Activated CD4-positive, alpha-beta T cell treated with anti-CD3 and anti-CD28 coated beads, Interleukin-2, amount 50 U/mL, for 24 hours (primary cell): ENCODE measurements around the gene AUTS2.

Experiments used
- DNase-seq, 2 donors: peaks; one replicate each; pipeline ENCODE4 v3.0.0-alpha.2; 2020; ENCODE audit warnings: low read depth in 1 of 2, low spot score in 1 of 2

Gene AUTS2

DNA sequence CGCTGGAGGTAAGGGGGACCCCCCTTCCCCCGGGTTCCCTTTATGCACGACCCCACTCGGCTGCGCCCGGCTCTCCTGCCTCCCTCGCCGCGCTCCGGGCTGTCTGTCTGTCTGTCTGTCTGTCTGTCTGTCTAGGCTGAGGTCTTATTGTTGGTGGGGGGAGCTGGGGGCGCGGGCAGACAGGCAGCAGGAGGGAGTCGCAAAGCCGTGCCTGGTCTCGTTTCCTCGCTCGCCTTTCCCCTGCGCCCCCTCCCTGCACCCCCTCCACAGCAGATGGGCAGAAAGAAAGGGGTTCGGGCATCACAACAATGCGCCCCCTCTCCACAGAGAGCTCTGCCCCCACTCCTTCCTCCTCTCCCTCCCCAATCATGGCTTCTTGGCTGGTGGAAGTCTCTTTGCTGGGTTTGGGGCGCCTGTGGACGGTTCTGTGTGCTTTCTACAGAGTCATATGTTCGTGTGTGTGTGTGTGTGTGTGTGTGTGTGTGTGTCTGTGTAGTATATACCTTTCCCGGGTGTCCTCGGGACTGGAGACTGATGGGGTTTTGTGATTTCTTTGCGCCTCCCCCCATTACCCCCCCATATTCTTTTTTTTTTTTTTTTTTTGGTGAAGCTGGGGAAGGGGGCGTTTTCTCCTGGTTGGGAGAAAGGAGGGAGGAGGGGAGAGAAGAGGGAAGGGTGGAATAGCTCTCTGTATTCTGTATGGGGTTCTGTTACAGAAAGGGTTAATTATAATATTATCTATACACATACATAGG, 1.9 kb downstream of the AUTS2 start:
- DNase-seq: no peak

DNA sequence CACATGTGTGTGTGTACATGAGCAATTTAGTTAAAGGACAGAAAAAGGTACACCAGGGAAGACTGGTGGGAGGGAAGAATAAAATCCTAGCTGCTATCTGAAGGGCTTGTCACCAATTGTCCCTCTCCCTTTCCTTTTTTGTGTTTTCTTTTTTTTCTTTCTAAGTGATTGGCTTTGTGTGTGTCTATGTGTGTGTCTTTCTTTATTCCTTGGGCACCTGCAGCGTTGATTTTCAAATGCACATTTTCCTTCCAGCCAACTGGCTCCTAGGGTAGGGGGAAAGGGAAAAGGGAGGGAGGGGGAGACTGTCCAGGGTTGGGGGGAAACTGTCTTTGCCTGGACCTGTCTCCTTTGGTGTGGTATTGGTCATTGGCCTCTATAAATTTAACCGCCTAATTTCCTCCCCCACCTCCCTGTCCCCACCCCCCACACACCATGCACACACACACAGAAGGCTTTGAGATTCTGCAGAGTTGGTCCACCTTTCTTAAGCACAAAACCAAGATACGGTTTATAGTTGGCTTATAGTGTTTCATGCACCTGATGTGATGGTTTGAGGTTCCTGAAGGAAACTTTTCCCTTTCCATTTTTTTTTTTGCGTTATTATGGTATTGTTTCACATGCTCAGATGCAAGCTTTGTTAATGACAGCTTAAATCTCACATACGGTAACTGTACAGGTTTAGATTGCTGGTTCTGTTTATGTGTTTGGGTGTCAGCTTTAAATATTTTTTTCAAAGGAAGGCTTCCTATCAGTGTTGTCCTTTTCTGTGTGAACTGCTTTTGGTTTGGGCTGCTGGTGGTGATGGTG, 2.6 kb downstream of the AUTS2 start:
- DNase-seq: no peak

DNA sequence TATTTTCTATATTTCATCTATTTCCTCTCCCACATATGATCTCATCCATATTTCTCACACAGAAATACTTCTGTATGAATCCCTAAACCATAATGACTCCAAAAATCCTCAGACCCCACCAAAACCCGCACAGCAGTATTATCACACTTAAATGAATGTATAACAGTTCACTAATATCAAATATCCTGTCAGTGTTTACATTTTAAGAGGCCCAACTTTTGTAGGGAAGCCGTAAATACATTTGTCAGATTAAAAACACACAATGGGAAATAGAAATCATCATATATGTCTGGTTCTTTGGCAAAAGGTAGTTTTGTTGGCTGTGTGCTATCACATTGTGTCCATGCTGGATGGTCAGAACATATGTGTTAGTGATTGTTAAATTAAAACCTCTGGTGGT, 4.2 kb downstream of the AUTS2 start:
- DNase-seq: no peak

DNA sequence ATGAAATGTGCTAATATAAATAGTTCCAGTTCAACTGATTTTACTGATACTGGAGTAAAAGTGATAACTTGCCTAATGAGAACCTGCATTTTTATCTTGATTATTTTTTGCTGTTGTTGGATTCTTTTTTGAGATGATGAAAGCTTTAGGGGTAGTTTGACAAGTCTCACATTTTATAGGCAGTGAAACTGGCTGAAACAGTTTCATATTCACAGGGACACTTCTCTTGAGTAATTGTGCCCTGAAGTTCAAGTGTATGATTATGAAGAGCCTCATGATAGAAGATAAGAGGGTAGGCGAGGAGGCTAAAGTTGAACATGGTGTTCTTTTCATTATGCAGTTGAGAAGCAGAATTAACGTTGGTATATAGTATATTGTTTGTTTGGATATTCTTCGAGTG, 5.1 kb downstream of the AUTS2 start:
- DNase-seq: no peak

DNA sequence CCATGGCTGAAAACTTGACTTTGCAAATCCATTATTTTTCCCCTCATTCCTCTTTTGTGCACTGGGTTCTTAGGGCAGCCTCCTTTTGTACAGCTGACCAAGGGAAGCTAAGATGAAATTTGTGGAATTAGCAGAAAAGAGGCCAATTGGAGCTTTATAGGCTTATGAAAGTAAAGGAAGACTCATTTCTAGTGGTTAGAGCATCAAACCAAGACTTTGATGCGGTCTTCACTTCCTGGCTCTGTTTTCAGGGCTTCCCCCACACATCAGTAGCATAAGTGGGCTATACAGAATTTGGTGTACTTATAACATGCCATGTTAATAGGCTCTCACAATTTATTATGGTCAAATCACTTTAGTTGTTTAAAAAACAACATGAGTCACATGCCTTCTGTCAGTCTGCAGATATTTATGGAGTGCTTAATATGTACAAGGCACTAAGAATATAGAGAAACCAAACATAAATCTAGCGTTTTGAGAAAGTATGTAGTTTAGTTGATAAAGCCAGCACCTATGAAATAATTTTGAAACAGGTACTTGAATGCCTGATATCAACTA, 5.7 kb downstream of the AUTS2 start:
- DNase-seq: no peak

DNA sequence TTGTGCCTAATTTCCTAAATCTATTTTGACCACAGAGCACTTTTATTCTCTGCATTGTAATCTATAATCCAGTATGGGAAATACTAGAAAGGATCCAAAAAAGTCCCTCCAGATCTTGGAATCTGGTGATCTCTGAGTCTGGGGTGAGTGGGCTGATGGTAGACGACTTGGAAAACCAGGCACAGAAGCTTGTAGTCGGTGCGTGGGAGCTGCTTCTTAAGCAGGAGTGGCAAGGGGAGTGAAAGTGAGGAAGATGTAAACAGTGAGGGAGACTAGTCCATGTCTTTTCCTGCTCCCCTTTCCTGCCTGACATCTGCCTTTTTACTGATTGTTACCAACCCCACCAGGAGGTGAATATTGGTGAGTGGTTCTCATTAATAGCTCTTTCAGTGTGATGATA, 6.8 kb downstream of the AUTS2 start:
- DNase-seq: no peak

DNA sequence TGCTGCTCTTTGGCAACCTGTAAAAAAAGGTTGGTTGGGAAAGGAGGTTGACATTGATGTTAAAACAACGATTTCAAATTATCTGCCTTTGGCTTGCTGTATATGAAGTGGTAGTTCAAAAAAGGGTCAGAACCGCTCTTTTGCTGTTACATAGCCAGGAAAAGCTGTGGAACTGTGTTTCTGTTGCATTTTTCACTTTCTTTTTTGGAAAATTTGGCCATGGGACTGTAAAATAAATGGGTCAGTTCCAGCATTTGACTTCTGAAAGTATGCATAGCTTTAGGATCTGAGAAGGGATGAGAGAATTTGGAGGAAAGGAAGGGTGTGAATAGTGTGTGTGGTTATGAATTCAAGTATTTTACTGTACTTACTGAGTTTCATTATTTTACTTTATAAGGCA, 7.3 kb downstream of the AUTS2 start:
- no peak for DNase-seq

DNA sequence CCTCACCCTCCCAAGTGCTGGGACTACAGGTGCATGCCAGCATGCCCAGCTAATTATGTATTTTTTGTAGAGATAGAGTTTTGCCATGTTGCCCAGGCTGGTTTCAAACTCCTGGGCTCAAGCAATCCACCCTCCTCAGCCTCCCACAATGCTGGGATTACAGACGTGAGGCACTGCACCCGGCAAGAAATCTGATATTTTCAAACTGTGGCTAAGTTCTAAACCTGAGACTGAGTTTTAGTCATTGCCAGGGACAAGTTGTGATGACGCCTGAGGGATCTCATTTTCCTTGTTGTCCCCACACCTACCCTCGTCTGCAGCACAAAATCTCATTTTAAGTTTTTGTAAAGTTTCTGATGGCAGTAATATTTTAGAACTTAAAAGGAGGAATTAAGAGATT, 9.8 kb downstream of the AUTS2 start:
- no peak for DNase-seq

DNA sequence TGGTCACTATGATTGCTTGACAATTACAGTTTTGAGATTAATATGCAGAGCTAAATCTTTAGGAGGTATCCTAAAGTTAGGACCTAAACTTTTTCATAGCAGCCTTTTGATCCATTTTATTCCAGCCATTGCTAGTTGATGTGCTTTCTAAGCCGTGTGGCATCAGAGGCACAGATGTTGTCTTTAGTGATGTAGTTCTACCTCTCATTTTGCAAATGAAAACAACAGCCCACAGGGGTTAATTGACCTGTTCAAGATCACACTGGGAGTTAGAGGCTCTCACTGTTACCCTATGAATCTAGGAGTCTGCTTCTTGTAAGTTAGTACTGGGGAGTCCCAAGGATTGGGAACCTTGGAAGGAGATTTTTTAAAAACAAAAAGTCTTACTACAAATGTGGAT, 10.6 kb downstream of the AUTS2 start:
- DNase-seq: no peak

DNA sequence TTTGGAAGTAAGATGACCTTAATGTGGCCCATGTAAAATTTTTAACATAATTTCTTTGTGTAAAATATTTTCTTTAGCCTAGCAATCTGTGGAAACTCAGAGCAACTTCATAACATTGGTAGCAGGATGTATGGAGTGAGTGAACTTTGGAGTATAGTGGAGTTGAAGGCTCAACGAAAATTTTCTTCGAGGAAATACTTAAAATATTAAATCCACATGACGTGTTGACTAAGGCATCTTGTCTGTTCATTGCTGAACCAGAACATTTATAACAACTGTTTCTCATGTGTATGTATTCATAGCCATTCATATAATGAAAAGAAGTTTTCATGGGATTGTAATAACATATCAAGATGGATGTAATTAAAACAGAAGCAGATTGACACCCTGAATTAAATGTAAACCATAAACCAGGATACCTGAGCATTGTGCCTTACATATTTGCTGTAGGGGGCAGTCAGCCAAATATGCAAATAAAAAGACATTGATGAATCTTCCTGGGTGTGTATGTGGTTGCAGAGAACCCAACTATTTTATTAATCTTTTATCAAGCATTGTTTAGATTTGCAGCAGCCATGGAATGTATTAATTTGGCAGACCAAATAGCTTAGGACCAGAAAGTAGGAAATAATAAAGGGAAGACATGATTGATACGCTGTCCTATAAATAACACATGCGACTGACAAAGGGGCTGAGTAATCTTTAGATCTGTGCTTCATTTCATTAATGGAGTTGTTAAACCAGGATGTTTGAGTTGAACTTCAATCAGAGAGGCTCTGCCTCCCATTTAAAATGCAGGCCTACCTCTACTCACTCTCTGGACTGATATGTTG, 11.5 kb downstream of the AUTS2 start:
- DNase-seq: no peak

DNA sequence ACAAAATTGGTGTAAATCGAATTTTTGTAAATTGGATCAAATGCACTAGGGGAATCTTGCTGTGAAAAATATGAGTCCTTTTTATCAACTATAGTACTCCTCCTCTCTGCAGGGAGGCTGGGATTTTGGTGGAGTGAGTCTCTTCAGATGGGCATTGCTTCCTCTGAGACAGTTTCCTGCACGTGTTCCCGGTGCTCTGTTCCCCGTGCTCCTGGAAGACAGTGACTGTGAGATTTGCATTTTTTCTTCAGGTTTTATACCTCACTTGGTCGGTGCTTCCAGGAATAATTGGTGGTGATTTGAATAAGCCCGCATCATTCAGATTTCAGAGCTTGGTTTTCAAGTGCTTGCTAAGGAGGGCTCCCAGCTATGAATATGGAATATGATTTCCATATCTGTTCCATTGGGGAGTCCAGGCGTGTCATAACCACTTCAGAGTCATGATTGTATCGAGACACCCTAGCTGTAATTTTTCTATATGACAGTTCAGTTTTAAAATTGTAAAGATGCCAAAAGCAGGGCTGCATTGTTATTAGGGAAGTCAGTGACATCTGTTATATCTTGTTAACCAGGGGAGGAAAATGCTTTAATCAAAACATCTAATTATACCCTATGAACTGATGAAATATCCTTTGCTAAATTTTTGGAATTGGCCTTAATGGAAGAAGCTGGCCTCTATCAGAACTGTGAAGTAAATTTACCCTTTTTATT, 12.3 kb downstream of the AUTS2 start:
- no peak for DNase-seq

DNA sequence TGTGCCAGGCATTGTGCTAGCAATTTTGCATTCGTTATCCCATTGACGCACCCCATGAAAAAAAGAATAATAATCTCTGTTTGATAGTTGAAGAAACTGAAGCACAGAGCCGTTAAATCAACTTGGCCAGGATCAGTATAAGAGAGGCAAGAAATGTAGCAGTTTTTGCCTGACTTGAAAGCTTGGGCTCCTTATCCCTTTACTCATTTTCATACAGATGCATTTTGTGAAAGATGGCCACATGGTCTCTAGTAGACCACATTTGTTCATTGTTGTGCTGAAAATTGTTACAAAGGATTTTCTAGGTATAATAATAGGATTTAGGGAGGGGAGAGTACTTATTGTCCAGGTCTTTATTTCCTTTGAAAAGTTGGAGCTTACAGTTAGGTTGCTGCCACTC, 14.7 kb downstream of the AUTS2 start:
- no peak for DNase-seq

DNA sequence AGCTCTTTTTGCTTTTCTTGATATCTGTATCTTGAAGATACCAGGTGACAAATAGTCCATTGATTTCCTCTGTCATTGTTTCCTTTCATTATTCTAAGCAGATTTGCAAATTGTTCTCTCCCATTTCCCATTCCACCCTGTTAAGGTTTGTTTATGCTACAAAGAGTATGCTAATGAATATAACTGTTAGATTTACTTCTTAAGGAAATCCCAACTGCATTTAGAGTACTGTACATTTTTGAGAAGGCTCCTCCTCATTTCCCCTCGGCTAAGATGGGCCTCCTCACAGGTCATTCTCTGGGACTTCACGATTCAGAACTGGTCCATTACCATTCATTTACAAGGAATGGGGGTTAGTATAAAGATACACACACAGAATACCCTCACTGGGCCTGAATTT, 15.6 kb downstream of the AUTS2 start:
- DNase-seq: no peak

DNA sequence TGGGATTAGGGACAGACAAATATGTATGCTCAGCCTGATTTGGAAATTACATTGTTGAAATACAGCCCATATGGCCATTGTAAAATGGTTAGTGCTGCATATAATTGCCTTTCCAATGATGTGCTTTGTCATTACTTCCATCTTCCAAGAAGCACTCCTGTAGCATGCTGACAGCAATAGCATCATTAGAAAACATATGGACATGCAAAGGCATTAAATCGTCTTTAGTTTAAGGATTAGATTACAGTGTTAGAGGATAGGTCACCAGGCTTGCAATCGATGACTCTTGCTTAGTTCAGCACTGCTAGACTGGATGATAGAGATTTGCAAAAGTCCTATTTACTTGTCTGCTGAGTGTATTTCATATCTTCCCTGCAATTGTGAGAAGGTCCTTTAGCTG, 17.4 kb downstream of the AUTS2 start:
- DNase-seq: no peak

DNA sequence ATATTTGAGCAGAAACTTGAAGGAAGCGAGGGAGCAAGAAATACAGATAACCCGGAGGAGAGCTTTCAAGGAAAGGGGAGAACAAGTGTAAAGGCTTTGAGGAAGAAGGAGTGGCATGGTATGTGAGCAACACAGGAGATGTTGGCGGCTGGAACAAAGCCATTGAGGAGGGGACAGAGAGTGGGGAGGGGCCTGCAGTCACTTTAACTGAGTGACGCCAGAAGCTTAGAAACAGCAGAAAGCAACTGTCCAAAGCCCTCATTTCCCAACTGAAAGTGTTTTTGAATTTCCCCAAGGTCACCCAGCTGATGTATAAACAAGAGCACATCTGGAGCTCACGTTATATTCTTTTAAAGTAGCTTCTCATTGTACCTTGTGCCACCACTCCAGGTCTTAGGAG, 19.1 kb downstream of the AUTS2 start:
- no peak for DNase-seq

DNA sequence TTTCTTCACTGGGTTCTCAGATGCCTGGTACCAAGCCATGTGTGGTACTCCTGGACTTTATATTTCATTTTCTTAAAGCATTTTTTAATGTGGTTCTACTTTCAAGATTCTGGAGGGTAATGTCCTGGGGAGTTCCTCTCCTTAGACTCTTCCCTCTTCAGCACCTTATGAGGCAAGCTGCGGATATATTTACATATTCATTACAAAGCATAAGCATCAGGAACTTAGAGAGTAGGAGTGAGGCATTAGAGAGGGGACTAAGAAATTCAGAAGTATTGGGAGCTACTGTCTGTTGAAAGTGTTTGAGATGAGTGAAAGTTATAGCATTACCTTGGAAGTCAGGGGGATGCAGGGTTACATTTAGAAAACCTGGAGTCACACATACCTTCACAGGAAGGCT, 20.8 kb downstream of the AUTS2 start:
- no peak for DNase-seq

DNA sequence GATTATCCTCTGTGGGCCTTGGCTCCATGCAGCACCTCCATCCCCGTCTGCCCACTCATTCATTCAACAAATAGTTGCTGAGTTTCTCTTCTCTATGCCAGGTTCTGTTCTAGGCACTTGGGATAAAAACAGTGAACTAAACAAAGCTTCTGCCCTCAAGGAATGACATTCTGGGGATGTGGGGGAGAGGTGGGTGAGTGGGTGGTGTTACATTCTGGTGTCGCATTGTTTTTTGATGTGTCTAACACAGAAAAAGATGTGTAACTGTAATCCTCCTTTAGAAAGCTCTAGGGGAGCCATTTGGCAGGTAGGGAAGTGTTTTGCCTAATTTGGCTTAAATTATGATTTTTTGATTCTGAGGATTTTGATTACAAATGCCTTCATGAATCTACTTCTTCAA, 21.4 kb downstream of the AUTS2 start:
- DNase-seq: no peak

DNA sequence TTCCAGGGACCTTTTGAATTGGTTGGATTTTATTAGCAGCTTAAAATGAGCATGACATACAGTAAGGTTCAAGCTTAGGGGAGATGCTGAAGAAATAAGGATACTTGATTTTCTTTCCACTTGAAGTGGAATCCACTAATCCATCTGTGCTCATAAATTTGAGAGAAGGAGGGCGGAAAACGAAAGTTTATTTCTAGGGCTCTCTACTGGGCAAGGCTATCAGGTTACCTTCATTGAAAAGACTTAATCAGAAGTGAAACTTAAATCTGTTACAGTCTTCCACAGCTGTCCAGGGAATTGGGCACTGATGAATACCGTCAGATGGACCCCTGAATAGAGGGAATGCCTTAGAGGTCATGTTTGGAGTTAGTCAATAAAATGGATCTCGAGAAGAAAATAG, 21.8 kb downstream of the AUTS2 start:
- no peak for DNase-seq

DNA sequence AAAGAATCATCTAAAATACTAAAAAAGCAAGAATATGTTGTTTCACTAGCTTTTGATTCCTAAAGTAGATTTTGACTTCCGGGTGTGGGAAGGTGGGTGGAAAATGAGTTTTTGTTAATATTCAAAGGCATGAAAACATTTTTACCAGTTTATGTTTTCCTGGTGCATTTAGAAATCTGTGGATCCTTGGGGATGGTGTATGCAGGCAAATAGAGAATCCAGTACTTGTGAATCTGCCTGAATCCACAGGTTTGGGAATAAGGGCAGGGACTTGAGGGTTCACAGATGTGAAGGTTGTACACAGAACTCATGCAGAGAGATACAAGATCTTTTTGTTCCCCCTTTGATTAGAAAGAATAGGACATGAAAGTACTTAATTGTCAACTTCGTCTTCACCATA, 22.4 kb downstream of the AUTS2 start:
- DNase-seq: no peak

DNA sequence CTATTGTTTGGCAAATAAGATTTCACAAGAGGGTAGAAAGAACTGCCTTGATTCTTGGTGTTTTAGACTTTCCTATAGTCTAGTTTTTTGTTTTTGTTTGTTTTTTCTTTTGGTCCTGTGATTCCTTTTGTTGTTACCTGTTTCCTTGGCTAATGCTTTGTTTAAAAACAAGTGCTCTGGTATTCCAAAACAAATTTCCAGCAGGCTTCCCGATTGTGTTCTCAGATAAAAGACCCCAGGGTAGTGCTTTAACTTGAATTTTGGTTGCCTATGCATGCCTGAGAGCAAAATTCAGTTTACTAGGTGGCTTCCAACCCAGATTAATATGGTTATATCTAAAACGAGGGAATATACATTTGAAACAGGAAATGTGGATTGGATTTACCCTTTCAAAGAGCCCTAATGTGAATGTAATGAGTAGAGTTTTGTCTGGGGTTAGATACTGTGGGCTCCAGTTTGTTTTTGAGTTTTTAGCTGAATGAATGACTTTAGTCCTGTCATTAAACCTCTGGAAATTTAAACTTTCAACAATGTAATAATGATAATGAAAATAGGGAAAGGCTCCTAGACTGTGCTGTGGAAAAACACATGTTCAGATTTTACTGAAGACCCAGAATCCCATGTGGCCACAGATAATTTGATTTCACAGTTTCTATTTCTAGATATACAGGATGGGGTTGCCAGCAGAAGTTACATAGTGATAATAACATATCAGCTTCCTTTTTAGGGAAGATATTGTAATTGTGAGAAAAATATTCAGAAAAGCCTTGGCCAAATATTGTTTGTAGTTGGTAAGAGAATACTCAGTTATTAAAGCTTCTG, 23.9 kb downstream of the AUTS2 start:
- no peak for DNase-seq
